ENCODE data around the gene COL27A1.
"Not testable (repeated sequence)": the region's sequence is repeated elsewhere in the genome, so short reads cannot be mapped to it uniquely, and the experiment has no call there.

Gene COL27A1

DNA sequence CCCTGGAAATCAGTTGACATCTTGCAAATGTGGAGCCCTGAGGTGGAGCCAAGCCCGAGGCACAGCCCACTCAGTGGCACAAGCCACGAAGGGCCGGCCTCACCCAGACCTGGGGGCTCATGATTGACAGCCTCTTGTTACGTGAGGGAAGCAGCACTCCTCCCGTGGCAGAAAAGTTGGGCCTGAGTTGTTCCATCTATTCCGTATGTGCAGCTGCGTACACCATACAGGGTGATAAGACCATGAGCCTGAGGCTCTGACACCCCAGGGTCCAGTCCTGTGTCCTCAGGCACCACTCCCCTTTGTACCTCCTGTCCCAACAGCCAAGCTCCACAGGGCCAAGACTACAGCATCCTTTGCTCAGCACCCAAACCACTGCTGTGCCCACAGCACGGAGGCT is 172.4 kb downstream of the COL27A1 start:
- TF ChIP-seq CSDC2 (CRISPR knock-in tag; IDR thresholded peaks at IDR 0.05) (no peak), ISL1 (CRISPR knock-in tag; IDR thresholded peaks at IDR 0.05) (no peak), OSR1 (CRISPR knock-in tag; IDR thresholded peaks at IDR 0.05) (no peak)

DNA sequence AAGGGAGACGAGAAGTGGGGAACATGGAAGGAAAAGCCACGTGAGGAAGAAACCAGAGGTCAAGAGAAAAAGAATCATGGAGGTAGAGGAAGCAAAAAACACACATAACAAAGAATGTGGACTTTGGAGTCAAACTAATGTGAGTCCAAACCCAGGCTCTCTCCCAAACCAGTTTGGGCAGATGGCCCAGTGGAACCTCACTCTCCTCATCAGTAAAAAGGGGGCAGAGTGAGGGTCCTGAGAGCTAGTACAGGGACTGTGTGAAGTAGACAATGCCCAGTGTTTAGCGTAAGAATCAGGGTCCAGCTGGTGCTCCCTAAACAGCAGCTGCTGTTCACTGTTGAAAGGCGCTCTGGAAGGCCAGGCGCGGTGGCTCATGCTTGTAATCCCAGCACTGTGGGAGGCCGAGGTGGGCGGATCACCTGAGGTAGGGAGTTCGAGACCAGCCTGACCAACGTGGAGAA is 173.1 kb downstream of the COL27A1 start:
- not testable (repeated sequence) for ATAC-seq

More for the DNA sequence above, 172.4 kb downstream of the COL27A1 start:
- no peak for ATAC-seq

DNA sequence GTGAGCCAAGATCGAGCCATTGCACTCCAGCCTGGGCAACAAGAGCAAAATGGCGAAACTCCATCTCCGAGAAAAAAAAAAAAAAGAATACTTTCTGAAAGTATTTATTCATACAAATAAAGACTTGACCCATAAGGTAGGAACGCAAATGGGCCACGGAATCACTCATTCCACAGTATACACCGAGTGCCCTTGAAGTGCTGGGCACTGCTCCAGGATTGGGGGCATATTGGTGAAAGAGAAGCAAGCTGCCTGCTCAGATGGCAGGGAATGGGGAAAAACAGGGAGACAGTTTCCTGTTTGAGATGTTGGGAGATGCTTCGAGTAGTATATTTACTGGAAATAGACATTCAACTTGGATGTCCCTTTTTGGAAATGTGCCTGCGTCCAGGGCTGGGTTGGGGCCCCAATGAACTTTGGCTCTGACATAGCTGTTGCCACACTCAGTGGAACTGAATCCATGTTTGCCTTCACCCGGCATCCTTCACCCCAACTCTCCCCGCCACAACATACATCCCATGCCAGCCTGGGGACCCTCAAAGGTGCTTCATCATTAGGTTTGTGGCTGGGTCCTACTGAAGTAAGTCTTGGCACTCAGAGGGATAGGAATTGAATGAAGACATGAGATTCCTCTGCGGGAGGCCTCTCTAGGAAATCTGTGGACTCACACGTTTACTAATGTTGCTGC is 173.7 kb downstream of the COL27A1 start:
- not testable (repeated sequence) for ATAC-seq

DNA sequence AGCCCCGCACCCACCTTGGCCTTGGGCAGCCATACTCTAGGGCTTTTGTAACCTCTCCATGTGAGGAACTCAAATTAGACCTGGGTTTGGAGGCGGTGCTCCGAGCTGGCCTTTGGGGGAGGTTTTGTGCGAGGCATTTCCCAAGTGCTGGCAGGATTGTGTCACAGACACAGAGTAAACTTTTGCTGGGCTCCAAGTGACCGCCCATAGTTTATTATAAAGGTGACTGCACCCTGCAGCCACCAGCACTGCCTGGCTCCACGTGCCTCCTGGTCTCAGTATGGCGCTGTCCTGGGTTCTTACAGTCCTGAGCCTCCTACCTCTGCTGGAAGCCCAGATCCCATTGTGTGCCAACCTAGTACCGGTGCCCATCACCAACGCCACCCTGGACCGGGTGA is 174.3 kb downstream of the COL27A1 start, which contains the start of gene ORM2:
Gene ORM2, plus strand, starts transcription at position 245 of the 398 bp plus-strand sequence. Its CDS starts 36 bp downstream, at position 281.
- not testable (repeated sequence) for ATAC-seq

DNA sequence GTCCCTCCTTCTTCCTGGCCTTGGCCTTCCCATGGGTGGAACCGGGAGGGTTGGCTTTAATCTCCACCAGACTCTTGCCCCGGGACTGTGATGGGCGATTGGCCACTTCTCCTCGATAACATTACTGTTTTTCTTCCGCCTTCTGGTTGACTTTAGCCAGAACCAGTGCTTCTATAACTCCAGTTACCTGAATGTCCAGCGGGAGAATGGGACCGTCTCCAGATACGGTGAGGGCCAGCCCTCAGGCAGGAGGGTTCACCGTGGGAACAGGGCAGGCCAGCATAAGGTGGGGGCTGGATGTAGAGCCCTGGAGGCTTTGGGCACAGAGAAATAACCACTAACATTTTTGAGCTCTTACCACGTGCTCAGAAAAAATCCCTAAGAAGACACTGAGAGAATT is 175.3 kb downstream of the COL27A1 start:
- no peak for ATAC-seq
- no peak for TF ChIP-seq TOX (CRISPR knock-in tag; IDR thresholded peaks at IDR 0.05; ENCODE audit: borderline replicate concordance)
- TF ChIP-seq BACH2 (CRISPR knock-in tag; IDR thresholded peaks at IDR 0.05; ENCODE audit: borderline replicate concordance), result no peak
- TF ChIP-seq TCF4 (CRISPR knock-in tag; IDR thresholded peaks at IDR 0.05; ENCODE audit: borderline replicate concordance), result no peak
- TF ChIP-seq ZNF70 (CRISPR knock-in tag; IDR thresholded peaks at IDR 0.05), result no peak
- TF ChIP-seq ISL1 (CRISPR knock-in tag; IDR thresholded peaks at IDR 0.05), result no peak
- TF ChIP-seq, protein P1, sequence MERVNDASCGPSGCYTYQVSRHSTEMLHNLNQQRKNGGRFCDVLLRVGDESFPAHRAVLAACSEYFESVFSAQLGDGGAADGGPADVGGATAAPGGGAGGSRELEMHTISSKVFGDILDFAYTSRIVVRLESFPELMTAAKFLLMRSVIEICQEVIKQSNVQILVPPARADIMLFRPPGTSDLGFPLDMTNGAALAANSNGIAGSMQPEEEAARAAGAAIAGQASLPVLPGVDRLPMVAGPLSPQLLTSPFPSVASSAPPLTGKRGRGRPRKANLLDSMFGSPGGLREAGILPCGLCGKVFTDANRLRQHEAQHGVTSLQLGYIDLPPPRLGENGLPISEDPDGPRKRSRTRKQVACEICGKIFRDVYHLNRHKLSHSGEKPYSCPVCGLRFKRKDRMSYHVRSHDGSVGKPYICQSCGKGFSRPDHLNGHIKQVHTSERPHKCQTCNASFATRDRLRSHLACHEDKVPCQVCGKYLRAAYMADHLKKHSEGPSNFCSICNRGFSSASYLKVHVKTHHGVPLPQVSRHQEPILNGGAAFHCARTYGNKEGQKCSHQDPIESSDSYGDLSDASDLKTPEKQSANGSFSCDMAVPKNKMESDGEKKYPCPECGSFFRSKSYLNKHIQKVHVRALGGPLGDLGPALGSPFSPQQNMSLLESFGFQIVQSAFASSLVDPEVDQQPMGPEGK (CRISPR knock-in tag; IDR thresholded peaks at IDR 0.05; ENCODE audit: borderline replicate concordance), result no peak

DNA sequence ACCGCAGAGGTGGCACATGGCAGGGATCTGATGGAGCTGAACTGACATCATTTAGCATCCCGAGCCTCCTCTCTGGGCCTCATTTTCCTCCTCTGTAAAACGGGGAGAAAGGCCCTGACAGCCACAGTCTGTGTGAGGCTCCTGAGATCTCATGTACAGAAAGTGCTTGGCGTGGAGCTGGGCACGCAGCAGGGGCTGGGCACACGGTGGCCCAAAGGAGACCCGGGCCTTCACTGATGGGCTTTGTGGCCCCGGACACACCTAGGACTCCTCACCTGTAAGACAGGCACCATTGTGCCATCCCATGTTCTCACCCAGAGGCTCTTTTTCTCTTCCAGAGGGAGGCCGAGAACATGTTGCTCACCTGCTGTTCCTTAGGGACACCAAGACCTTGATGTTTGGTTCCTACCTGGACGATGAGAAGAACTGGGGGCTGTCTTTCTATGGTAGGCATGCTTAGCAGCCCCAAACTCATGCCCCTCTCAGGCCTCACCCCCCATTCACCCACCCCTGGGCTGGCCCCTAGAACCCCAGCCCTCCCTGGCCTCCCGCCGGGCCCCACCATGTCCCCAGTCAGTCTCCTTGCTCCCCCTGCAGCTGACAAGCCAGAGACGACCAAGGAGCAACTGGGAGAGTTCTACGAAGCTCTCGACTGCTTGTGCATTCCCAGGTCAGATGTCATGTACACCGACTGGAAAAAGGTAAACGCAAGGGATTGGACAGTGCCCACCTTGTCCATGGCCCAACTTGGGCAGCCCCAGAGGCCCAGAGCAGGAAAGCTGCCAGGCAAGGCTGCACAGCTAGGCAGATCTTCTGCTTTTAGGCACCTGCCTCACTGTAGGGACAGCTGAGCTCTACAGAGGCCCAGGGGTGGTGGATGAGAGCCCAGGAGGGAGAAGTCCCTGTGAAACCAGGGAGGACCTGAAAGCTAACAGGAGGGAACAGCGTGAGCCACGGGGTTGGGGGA is 176.2 kb downstream of the COL27A1 start:
- ATAC-seq, result not testable (repeated sequence)

DNA sequence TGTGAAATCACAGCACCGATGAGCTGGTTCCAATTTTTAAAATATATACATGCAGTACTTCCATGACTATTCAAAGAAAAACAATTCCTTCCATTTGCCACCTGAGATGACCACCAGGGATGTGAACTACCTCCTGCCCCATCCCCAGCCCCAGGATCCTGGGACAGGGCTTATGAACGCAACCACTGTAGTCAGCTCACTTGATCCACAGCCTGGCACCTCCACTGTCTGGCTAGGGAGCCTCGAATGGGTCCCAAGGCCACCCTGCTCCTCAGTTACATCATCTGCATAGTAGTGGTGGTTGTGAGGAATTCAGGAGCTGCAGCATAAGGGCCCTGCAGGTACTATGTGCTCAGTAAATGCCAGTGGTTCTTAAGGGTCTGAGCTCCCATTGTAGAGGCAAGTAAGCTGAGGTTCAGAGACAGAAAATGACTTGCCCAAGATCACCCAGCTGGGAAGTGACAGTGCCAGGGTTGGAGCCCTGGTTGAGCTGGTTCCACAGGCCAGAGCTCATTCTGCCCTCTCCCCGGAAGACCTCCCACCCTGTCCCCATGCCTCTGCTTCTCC is 177.2 kb downstream of the COL27A1 start:
- ATAC-seq, result not testable (repeated sequence)

DNA sequence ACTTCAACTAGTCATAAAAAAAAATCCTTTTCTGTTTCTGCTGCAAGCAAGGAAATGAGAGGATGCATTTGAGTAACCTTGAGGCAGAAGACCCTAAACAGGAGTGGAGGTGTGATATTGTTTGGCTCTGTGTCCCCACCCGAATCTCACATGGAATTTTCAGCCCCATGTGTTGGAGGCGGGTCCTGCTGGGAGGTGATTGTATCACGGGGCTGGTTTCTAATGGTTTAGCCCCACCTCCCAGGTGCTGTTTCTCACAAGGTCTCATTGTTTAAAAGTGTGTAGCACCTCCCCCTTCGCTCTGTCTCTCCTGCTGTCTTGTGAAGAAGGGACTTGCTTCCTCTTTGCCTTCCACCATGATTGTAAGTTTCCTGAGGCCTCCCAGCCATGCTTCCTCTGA is 178.4 kb downstream of the COL27A1 start:
- not testable (repeated sequence) for ATAC-seq

DNA sequence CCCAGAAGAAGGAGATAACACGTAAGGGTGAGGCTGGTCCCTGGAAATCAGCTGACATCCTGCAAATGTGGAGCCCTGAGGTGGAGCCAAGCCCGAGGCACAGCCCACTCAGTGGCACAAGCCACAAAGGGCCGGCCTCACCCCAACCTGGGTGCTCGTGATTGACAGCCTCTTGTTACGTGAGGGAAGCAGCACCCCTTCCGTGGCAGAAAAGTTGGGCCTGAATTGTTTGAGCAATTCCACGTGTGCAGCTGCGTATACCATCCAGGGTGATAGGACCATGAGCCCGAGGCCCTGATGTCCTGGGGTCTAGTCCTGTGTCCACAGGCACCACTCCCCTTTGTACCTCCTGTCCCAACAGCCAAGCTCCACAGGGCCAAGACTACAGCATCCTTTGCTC is 179.2 kb downstream of the COL27A1 start:
- no peak for ATAC-seq
- TF ChIP-seq ZNF565 (CRISPR knock-in tag; conservative IDR thresholded peaks at IDR 0.05; ENCODE audit: low read depth) (no peak), ZC3H10 (CRISPR knock-in tag; IDR thresholded peaks at IDR 0.05) (no peak), ZFP3 (CRISPR knock-in tag; IDR thresholded peaks at IDR 0.05) (no peak), BACH2 (CRISPR knock-in tag; IDR thresholded peaks at IDR 0.05; ENCODE audit: borderline replicate concordance) (no peak), TCF4 (CRISPR knock-in tag; IDR thresholded peaks at IDR 0.05; ENCODE audit: borderline replicate concordance) (no peak), ESRRG (CRISPR knock-in tag; IDR thresholded peaks at IDR 0.05) (no peak), ZFP30 (CRISPR knock-in tag; IDR thresholded peaks at IDR 0.05) (no peak), SNAI2 (CRISPR knock-in tag; IDR thresholded peaks at IDR 0.05) (no peak), CSDC2 (CRISPR knock-in tag; IDR thresholded peaks at IDR 0.05) (no peak), ZNF8 (CRISPR knock-in tag; IDR thresholded peaks at IDR 0.05) (no peak)
- TF ChIP-seq, protein P2, sequence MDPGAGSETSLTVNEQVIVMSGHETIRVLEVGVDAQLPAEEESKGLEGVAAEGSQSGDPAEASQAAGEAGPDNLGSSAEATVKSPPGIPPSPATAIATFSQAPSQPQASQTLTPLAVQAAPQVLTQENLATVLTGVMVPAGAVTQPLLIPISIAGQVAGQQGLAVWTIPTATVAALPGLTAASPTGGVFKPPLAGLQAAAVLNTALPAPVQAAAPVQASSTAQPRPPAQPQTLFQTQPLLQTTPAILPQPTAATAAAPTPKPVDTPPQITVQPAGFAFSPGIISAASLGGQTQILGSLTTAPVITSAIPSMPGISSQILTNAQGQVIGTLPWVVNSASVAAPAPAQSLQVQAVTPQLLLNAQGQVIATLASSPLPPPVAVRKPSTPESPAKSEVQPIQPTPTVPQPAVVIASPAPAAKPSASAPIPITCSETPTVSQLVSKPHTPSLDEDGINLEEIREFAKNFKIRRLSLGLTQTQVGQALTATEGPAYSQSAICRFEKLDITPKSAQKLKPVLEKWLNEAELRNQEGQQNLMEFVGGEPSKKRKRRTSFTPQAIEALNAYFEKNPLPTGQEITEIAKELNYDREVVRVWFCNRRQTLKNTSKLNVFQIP (CRISPR knock-in tag; IDR thresholded peaks at IDR 0.05; ENCODE audit: borderline replicate concordance, low read depth), result no peak
- TF ChIP-seq, protein P3, sequence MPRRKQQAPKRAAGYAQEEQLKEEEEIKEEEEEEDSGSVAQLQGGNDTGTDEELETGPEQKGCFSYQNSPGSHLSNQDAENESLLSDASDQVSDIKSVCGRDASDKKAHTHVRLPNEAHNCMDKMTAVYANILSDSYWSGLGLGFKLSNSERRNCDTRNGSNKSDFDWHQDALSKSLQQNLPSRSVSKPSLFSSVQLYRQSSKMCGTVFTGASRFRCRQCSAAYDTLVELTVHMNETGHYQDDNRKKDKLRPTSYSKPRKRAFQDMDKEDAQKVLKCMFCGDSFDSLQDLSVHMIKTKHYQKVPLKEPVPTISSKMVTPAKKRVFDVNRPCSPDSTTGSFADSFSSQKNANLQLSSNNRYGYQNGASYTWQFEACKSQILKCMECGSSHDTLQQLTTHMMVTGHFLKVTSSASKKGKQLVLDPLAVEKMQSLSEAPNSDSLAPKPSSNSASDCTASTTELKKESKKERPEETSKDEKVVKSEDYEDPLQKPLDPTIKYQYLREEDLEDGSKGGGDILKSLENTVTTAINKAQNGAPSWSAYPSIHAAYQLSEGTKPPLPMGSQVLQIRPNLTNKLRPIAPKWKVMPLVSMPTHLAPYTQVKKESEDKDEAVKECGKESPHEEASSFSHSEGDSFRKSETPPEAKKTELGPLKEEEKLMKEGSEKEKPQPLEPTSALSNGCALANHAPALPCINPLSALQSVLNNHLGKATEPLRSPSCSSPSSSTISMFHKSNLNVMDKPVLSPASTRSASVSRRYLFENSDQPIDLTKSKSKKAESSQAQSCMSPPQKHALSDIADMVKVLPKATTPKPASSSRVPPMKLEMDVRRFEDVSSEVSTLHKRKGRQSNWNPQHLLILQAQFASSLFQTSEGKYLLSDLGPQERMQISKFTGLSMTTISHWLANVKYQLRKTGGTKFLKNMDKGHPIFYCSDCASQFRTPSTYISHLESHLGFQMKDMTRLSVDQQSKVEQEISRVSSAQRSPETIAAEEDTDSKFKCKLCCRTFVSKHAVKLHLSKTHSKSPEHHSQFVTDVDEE (CRISPR knock-in tag; IDR thresholded peaks at IDR 0.05), result no peak
- TF ChIP-seq, protein P1 (CRISPR knock-in tag; IDR thresholded peaks at IDR 0.05; ENCODE audit: borderline replicate concordance), result no peak
